ENCODE measurements around the gene NCOA1.

- TF ChIP-seq, protein P1, sequence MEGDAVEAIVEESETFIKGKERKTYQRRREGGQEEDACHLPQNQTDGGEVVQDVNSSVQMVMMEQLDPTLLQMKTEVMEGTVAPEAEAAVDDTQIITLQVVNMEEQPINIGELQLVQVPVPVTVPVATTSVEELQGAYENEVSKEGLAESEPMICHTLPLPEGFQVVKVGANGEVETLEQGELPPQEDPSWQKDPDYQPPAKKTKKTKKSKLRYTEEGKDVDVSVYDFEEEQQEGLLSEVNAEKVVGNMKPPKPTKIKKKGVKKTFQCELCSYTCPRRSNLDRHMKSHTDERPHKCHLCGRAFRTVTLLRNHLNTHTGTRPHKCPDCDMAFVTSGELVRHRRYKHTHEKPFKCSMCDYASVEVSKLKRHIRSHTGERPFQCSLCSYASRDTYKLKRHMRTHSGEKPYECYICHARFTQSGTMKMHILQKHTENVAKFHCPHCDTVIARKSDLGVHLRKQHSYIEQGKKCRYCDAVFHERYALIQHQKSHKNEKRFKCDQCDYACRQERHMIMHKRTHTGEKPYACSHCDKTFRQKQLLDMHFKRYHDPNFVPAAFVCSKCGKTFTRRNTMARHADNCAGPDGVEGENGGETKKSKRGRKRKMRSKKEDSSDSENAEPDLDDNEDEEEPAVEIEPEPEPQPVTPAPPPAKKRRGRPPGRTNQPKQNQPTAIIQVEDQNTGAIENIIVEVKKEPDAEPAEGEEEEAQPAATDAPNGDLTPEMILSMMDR (conservative IDR thresholded peaks at IDR 0.05; ENCODE audit: low read depth, low read length) = no peak
- no peak for TF ChIP-seq RAD21 (IDR thresholded peaks at IDR 0.05; ENCODE audit: low read length)
Measured at GRCh38 chr2:24712296-24712695, 221.2 kb downstream of the NCOA1 start.

Measured in IMR-90 (cell line).